ENCODE data around the gene UFSP1. TPM values are rescaled to one million over a fixed set of nuclear protein-coding genes. Genes with fewer than 3 reads are reported as not detected.

UFSP1 gene
- total and polyA plus RNA-seq, 4 donors = 2.3 to 4.9 (median 3.2) TPM

GRCh38 chr7:100865938-100866728 is 23.4 kb downstream of the UFSP1 start:
- Histone ChIP-seq H3K9ac (ENCODE audit: low read depth in 1 of 2, low read length in 2 of 2) (no peak overlapping the region), H3K9me3 (ENCODE audit: control insufficient read depth in 4 of 4, low read length in 3 of 4) (no peaks in the 10 kb centered on the region), H3K36me3 (ENCODE audit: control insufficient read depth in 4 of 4, insufficient read depth in 3 of 4, low read depth in 1 of 4, low read length in 3 of 4) (peaks cover 2 to 10% (median 6%) of the 10 kb centered on the region in 4 donors), H3K4me1 (ENCODE audit: control insufficient read depth in 4 of 4, insufficient read depth in 4 of 4, low read length in 3 of 4) (peaks cover 13 to 36% (median 20%) of the 10 kb centered on the region in 4 donors), H3K4me3 (ENCODE audit: low read depth in 1 of 3, low read length in 3 of 3) (no peak overlapping the region), H3K27ac (ENCODE audit: low read depth in 1 of 2, low read length in 2 of 2) (peak overlapping the region; percentile 92 to 99), H3K27me3 (ENCODE audit: control insufficient read depth in 4 of 4, insufficient read depth in 4 of 4, low read length in 3 of 4) (no peaks in the 10 kb centered on the region)
- TF ChIP-seq, protein P1, sequence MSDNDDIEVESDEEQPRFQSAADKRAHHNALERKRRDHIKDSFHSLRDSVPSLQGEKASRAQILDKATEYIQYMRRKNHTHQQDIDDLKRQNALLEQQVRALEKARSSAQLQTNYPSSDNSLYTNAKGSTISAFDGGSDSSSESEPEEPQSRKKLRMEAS (IDR thresholded peaks at IDR 0.05) = no peak
- no peak for TF ChIP-seq YY1 (IDR thresholded peaks at IDR 0.05)
- TF ChIP-seq EGR1 (IDR thresholded peaks at IDR 0.05; ENCODE audit: low read depth in 2 of 2) = no peak
- TF ChIP-seq, protein P2, sequence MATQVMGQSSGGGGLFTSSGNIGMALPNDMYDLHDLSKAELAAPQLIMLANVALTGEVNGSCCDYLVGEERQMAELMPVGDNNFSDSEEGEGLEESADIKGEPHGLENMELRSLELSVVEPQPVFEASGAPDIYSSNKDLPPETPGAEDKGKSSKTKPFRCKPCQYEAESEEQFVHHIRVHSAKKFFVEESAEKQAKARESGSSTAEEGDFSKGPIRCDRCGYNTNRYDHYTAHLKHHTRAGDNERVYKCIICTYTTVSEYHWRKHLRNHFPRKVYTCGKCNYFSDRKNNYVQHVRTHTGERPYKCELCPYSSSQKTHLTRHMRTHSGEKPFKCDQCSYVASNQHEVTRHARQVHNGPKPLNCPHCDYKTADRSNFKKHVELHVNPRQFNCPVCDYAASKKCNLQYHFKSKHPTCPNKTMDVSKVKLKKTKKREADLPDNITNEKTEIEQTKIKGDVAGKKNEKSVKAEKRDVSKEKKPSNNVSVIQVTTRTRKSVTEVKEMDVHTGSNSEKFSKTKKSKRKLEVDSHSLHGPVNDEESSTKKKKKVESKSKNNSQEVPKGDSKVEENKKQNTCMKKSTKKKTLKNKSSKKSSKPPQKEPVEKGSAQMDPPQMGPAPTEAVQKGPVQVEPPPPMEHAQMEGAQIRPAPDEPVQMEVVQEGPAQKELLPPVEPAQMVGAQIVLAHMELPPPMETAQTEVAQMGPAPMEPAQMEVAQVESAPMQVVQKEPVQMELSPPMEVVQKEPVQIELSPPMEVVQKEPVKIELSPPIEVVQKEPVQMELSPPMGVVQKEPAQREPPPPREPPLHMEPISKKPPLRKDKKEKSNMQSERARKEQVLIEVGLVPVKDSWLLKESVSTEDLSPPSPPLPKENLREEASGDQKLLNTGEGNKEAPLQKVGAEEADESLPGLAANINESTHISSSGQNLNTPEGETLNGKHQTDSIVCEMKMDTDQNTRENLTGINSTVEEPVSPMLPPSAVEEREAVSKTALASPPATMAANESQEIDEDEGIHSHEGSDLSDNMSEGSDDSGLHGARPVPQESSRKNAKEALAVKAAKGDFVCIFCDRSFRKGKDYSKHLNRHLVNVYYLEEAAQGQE (IDR thresholded peaks at IDR 0.05) = no peak
- no peak for TF ChIP-seq JUND (IDR thresholded peaks at IDR 0.05)
- TF ChIP-seq CTCF (IDR thresholded peaks at IDR 0.05; ENCODE audit: low read depth, low read length, missing input control) = no peak
- TF ChIP-seq NR2F2 (IDR thresholded peaks at IDR 0.05) = no peak
- no peak for TF ChIP-seq FOXA2 (IDR thresholded peaks at IDR 0.05)
- TF ChIP-seq TAF1 (conservative IDR thresholded peaks at IDR 0.05) = no peak
- TF ChIP-seq RAD21 (IDR thresholded peaks at IDR 0.05) = no peak
- TF ChIP-seq, protein P3, sequence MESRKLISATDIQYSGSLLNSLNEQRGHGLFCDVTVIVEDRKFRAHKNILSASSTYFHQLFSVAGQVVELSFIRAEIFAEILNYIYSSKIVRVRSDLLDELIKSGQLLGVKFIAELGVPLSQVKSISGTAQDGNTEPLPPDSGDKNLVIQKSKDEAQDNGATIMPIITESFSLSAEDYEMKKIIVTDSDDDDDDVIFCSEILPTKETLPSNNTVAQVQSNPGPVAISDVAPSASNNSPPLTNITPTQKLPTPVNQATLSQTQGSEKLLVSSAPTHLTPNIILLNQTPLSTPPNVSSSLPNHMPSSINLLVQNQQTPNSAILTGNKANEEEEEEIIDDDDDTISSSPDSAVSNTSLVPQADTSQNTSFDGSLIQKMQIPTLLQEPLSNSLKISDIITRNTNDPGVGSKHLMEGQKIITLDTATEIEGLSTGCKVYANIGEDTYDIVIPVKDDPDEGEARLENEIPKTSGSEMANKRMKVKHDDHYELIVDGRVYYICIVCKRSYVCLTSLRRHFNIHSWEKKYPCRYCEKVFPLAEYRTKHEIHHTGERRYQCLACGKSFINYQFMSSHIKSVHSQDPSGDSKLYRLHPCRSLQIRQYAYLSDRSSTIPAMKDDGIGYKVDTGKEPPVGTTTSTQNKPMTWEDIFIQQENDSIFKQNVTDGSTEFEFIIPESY (IDR thresholded peaks at IDR 0.05) = no peak
- no peak for TF ChIP-seq GABPA (IDR thresholded peaks at IDR 0.05 in 1 of 2, conservative IDR thresholded peaks at IDR 0.05 in 1 of 2)
- no peak for TF ChIP-seq RXRA (IDR thresholded peaks at IDR 0.05)
- no peak for TF ChIP-seq HNF4A (conservative IDR thresholded peaks at IDR 0.05)
- no peak for TF ChIP-seq SP1 (IDR thresholded peaks at IDR 0.05)
- TF ChIP-seq HNF4G (IDR thresholded peaks at IDR 0.05) = no peak
- TF ChIP-seq, protein P4, sequence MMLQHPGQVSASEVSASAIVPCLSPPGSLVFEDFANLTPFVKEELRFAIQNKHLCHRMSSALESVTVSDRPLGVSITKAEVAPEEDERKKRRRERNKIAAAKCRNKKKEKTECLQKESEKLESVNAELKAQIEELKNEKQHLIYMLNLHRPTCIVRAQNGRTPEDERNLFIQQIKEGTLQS (IDR thresholded peaks at IDR 0.05) = no peak
- TF ChIP-seq FOXA1 (IDR thresholded peaks at IDR 0.05) = no peak
- DNase-seq (ENCODE audit: low spot score) = no peak
- WGBS = 72% methylated on average over 46 of the region's 46 CpGs
